Activated effector memory CD4-positive, alpha-beta T cell treated with anti-CD3 and anti-CD28 coated beads, Interleukin-2, amount 50 U/mL, for 16 hours (primary cell): Measurements from ENCODE around the gene IL10.
A peak's percentile ranks its signal among the peaks of the same experiment; 100 is the strongest.

Experiments
- DNase-seq: peaks from one replicate; pipeline ENCODE4 v3.0.0-alpha.2; 2020

Gene IL10

GRCh38 chr1:206772243-206772937, at the start of gene IL10:
IL10 (minus strand) TSS chr1:206772494; CDS start chr1:206772435, 59 bp downstream.
- DNase-seq: no peak

- DNase-seq: no peak
These were observed 49.2 kb upstream of the IL10 start for GRCh38 chr1:206821493-206821892.

- DNase-seq: no peak
These were observed 44.3 kb upstream of the IL10 start for GRCh38 chr1:206816390-206817287.

- no peak for DNase-seq
These were observed 42.5 kb upstream of the IL10 start for GRCh38 chr1:206814716-206815341.

- DNase-seq: no peak
These were observed 40.2 kb upstream of the IL10 start for GRCh38 chr1:206812471-206812870.

GRCh38 chr1:206809504-206810084, 37.3 kb upstream of the IL10 start:
- no peak for DNase-seq

- DNase-seq: no peak
These were observed 36.3 kb upstream of the IL10 start for GRCh38 chr1:206808615-206809014.

- DNase-seq: no peak
These were observed 33.1 kb upstream of the IL10 start for GRCh38 chr1:206805357-206805756.

GRCh38 chr1:206804156-206804737, 32.0 kb upstream of the IL10 start:
- no peak for DNase-seq

GRCh38 chr1:206803221-206803730, 31.0 kb upstream of the IL10 start:
- peak; percentile 89 for DNase-seq

- DNase-seq: no peak
These were observed 30.1 kb upstream of the IL10 start for GRCh38 chr1:206802401-206802800.

GRCh38 chr1:206801467-206801866, 29.2 kb upstream of the IL10 start:
- no peak for DNase-seq

- DNase-seq: no peak
These were observed 28.6 kb upstream of the IL10 start for GRCh38 chr1:206800891-206801290.

- DNase-seq: no peak
These were observed 28.1 kb upstream of the IL10 start for GRCh38 chr1:206800411-206800810.

GRCh38 chr1:206799311-206799710, 27.0 kb upstream of the IL10 start:
- DNase-seq: no peak

- no peak for DNase-seq
These were observed 26.2 kb upstream of the IL10 start for GRCh38 chr1:206798384-206798996.

GRCh38 chr1:206797534-206798383, 25.5 kb upstream of the IL10 start:
- peak; percentile 69 for DNase-seq

GRCh38 chr1:206796981-206797402, 24.7 kb upstream of the IL10 start:
- no peak for DNase-seq

GRCh38 chr1:206796116-206796515, 23.8 kb upstream of the IL10 start:
- DNase-seq: no peak

GRCh38 chr1:206794294-206794908, 22.1 kb upstream of the IL10 start:
- peak; percentile 82 for DNase-seq

- DNase-seq: no peak
These were observed 21.3 kb upstream of the IL10 start for GRCh38 chr1:206793620-206794019.
